HG03575 (cell line): ENCODE results near the gene CCR6.

Experiments used
- ATAC-seq: cut with Tn5 transposase; IDR thresholded peaks from one replicate; pipeline ENCODE4 v1.9.1; 2021; ENCODE audit not compliant: unreplicated experiment, insufficient number of reproducible peaks, low FRiP score; ENCODE audit errors: extremely low read depth

The CCR6 gene

GRCh38 chr6:167096991-167097390, 25.9 kb upstream of the CCR6 start:
- ATAC-seq = no peak

- no peak for ATAC-seq
Measured at GRCh38 chr6:167097770-167098169, 25.1 kb upstream of the CCR6 start.

- no peak for ATAC-seq
Measured at GRCh38 chr6:167098825-167099225, 24.1 kb upstream of the CCR6 start.

DNA sequence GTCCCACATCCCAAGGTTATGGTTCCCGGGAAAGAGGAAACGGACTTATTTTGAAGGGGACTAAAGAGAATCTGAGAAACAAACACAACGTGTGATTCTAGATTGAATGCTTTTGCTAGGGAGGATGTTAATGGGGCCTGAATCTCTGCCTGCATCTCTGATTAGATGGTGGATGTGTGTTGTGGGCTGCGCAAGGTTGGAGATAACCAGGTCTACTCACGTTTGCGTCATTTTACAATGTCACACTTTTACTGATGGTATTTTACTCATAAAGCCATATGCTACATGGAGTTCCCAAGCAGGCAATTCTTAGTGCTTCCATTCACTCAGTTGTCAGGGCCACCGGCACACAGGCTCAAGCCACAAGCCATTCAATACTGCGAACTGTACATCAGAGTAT, 23.2 kb upstream of the CCR6 start:
- ATAC-seq = no peak

- no peak for ATAC-seq
Measured at GRCh38 chr6:167100241-167100674, 22.6 kb upstream of the CCR6 start.

DNA sequence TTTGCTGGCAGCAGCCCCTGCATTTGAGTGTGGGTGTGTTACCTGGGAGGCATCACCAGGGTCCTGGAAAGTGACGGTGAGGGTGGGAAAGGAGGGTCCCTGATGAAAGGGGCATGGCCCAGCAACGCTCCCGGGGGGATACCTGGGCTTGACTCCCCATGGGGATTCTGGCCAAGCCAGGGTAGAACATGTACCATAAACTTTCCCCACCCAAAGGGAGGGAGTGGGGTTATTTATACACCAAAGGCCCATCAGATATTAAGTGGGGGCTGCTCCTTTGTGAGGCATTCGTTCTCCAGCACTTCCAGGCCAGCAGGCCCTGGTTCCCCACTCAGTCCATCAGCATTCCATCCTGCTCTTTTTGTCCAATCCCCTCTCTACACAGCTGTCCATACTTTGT, 20.6 kb upstream of the CCR6 start:
- ATAC-seq = no peak

GRCh38 chr6:167103041-167103891, 19.6 kb upstream of the CCR6 start:
- ATAC-seq = peak; percentile 65

DNA sequence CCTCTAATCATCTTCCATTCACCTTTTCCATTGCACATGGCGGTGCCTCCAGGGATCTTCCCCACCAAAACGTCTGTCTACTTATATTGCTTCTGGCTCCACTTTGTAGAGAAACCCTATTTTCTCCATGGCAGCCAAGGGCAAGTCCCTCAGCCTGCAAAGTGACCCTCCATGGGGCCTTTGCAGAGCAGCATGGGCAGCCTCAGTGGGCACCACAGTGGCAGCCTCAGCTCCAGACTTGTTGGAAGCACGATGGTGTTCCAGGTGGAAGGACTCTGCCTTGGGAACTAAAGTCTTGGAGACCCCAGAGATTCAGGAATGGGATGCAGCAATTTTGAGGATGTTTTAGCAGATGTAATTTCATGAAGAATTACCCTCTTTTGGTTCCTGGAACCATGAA, 18.5 kb upstream of the CCR6 start:
- ATAC-seq = no peak

GRCh38 chr6:167105060-167105459, 17.8 kb upstream of the CCR6 start:
- no peak for ATAC-seq

- ATAC-seq = no peak
Measured at GRCh38 chr6:167106406-167106805, 16.5 kb upstream of the CCR6 start.

DNA sequence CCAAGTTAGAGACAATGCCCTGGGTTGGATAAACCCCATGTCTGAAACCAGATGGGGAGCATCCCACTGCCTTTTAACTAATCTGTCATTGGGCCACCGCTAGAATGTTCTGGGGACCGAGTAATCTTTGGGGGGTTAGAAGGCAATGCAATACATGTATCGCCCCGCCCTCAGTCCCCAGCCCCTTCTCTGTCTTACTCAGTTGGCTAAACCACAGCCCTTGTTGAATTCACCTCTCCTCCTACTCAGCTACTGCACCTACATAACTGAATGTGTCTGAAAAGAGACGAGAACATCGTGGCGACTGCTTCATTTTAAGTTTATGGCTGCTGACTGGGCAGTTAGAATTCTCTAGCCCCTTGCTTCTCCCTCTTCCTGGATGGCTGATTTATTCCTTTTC, 15.1 kb upstream of the CCR6 start:
- no peak for ATAC-seq

DNA sequence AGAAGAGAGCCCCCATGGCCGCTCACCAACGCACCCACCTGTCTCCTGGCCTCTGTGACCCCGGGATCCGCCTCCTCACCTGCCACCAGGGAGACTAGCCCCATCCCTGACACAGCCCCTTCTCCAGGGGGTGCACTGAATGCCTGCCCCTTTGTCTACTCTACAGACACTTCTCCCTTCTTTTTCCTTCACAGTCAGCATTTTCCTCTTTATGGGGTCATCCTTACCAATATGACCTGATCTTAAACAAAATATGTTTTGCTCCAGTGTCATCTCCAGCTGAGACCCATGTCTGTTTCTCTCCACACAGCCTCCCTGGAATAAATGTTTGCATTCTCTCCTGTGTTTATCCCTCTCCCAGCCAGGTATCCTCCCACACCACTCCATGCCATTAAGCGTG, 14.6 kb upstream of the CCR6 start:
- ATAC-seq = no peak

- ATAC-seq = no peak
Measured at GRCh38 chr6:167109651-167110050, 13.2 kb upstream of the CCR6 start.

GRCh38 chr6:167111597-167111996, 11.3 kb upstream of the CCR6 start:
- ATAC-seq = no peak

- no peak for ATAC-seq
Measured at GRCh38 chr6:167112421-167112820, 10.5 kb upstream of the CCR6 start.

DNA sequence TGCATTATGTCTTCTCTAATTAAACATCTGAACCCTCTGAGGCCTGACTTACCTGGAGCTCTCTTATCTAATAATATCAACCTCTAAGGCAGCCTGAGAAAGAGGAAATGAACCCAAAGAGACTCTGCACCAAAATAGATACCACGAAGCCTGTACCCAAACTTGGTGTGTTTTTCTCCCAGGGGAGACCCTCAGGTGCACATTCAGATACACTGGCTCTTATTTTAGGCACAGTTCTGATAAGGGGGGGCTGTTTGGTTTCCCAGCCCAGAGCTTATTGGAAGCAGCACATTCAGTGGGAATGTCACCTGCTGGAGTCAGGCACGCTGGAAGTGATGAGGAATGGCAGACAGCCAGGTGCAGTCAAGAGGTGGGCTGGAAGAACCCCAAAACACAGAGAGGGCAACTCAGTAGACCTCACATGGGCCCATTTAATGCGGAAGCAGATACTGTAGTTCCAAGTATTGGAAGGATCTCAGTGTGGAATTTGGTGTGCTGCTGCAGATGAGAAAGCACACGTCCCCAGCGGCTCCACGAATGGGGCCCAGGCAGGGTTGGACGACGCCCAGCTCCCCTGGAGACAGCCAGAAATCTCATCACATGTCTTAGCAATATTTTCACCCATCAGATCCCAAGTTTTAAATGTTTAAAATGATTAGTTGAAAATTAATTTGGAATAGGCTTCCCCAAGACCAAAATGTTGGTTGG, 9.7 kb upstream of the CCR6 start:
- ATAC-seq = peak; percentile 46

GRCh38 chr6:167113935-167114910, 8.7 kb upstream of the CCR6 start:
- peak; percentile 53 for ATAC-seq

DNA sequence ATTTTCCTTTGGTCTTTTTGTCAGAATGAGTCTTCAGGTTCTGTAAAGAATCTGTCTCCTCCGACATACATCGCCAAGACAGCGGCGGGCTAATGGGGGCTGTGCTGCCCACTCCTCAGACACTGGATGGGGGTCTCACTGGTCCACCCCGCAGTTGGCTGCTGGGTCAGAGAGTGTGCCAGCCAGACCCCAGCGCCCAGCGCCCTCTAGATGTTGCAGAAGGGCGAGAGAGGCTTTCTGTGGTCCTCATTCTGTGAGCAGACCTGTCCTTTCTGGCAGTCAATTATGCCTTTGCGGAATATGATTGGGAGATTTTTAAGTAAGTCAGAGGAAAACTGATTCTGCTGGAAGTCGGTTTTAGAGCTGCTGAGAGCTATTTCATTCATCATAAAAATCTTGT, 7.8 kb upstream of the CCR6 start:
- ATAC-seq = no peak

GRCh38 chr6:167116109-167116837, 6.6 kb upstream of the CCR6 start:
- ATAC-seq = no peak
